Suppressor macrophage (primary cell): ENCODE data around the gene SSH2.
"Not testable (repeated sequence)": the region's sequence is repeated elsewhere in the genome, so short reads cannot be mapped to it uniquely, and the experiment has no call there.

Experiments used
- DNase-seq, 4 experiments: peaks; one replicate each; pipeline ENCODE4 v3.0.0-alpha.2; 2020 to 2022

Gene SSH2

GRCh38 chr17:29930409-29931010 lies 482 bp upstream of the SSH2 start:
- peak in 2 of 4 experiments; percentile 21 to 39 for DNase-seq

DNA sequence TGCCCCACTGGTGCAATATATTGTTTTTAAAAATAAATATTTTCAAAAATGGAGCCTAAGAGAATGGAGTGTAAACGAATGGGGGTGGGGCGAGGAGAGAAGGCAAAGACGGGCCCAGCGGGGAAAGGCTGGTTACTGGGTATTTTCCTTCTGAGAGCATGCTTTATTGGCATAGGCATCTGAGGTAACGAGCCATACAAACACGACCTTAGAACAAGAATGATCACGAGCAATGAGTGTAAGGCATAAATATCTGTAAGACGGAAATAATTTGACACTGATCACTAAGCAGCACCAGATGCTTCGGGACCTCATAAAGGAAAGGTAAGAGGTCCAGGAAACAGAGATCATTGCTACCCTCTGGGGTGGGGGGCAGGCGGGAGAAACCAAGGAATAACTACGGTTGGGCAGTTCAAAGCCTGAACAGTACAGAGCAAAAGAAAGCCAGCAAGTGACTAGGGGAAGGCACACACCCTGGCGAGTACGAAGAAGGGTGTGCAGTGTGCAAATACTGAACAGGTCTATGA lies 959 bp downstream of the SSH2 start:
- peak; percentile 11 to 34 (median 32) for DNase-seq

DNA sequence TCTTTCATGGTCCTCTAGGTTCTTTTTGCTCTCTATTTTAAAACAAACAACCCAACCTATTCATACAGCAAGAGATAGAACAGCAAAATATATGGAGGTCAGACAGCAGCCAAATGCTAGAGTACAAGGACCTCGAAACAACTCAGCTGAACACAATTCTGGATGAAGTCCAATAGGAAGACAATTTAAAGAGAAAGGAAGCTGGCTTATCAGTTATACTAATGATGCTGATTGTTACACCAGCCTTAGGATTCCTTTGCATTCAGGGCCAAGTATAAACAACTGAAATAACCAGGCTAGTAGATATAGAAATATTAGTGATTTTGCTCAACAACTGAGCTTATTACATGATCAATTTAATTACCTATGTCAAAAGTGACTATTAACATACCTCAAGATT lies 2.5 kb downstream of the SSH2 start:
- DNase-seq = no peak

DNA sequence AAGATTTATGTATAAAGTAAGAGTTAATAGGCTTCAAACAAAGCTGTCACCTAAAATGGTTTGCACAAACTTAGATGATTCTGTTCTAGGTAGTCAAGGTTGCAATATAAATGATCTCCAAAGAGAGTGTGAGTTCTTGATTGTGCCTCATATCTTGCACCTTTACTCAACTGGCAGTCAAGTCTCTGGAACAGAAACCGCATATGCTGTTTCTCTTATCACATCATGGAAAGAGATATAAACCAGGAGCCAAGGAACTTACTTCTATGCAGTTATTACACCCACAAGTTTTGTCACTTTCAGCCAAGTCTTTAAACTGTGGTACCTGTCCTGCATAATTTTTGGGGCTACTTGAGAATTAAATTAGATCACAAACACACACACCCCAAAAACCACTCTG lies 5.2 kb downstream of the SSH2 start:
- no peak for DNase-seq

- peak; percentile 9 to 60 (median 26) for DNase-seq
Measured at GRCh38 chr17:29918922-29919856, 10.8 kb downstream of the SSH2 start.

- DNase-seq = no peak
Measured at GRCh38 chr17:29918016-29918415, 12.0 kb downstream of the SSH2 start.

GRCh38 chr17:29914819-29915537 lies 15.1 kb downstream of the SSH2 start:
- DNase-seq = no peak

GRCh38 chr17:29911641-29912177 lies 18.3 kb downstream of the SSH2 start:
- DNase-seq = no peak

- no peak for DNase-seq
Measured at GRCh38 chr17:29909236-29910003, 20.6 kb downstream of the SSH2 start.

GRCh38 chr17:29906969-29907368 lies 23.1 kb downstream of the SSH2 start:
- no peak for DNase-seq

DNA sequence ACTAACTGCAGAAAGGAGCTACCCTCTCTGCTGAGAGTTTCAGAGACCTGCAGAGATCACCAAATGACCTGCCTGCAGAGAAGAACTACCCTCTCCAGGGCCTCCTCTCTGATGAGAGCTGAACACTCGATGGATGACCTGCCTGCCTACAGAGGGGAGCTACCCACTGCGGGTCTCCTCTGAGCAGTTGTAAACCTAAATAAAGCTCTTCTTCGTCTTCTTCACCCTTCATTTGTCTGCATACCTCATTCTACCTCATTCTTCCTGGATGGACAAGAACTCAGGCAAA lies 24.2 kb downstream of the SSH2 start:
- DNase-seq = no peak

GRCh38 chr17:29905086-29905878 lies 24.7 kb downstream of the SSH2 start:
- no peak for DNase-seq

GRCh38 chr17:29903471-29903870 lies 26.6 kb downstream of the SSH2 start:
- DNase-seq = no peak

- not testable (repeated sequence) for DNase-seq
Measured at GRCh38 chr17:29897136-29897535, 32.9 kb downstream of the SSH2 start.

DNA sequence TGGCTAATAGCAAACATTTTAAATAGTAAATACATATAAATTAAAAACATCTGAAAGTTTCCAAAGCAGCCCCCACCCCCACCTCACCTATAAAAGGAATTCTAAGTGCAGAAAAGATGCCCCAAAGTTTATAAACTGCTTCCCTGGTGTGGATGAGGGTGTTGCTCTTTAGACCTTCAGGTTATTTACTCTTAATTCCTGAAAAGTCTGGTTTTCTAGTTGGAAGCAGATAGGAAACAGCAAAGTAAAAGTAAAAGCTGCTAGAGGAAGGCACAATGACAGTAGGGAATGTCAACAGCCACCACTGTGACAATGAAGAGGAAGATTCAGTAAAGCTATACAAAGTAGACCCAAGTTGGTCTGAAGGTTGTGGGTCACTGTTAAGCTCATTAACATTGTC lies 37.8 kb downstream of the SSH2 start:
- DNase-seq = no peak

DNA sequence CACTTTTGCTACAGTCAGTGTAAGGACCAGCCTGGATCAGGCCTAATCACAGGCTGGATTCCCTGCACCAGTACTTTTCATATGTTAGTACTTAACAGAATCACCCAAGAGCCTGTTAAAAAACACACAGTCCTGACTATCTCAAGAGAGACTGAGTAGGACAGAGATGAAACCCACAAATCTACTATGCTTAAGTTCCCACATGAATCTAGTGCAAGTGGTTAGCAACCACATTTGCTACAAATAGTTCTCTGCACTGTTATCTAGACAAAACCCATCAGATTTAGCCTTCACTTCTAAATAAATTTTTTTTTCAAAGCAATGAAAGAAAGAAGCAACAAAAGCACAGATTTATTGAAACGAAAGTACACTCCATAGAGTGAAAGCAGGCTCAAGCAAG lies 38.9 kb downstream of the SSH2 start:
- no peak for DNase-seq

DNA sequence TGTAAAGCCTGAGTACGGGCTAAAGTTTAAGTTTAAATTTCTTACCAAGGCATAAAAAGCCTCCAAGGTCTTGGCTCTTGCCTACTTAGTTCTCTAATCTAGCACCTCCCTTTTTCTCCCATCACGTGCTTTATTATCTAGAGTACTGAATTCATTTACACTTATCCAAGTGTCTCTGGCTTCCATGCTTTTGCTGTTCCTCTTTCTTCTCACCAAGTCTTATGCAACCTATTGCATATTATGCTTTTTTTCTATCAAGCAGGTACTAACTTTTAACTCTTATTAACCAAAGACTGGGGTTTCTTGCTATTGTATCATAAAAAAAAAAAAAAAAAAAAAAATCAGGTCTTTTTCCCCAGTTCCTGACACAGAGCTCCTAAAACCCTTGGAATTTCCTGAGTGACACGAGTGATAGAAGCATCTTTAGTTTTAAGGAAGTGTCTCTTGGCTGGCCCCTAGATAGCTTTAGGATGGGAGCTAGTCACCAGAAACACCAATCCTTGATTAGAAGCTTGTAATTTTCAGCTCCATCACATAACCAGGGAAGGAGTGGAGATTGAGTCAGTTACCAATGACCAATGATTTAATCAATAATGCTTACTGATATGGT lies 44.9 kb downstream of the SSH2 start:
- peak; percentile 41 to 86 (median 64) for DNase-seq

- DNase-seq = peak in 2 of 4 experiments; percentile 17
Measured at GRCh38 chr17:29883497-29883896, 46.5 kb downstream of the SSH2 start.

GRCh38 chr17:29881256-29881655 lies 48.8 kb downstream of the SSH2 start:
- DNase-seq = no peak

- DNase-seq = no peak
Measured at GRCh38 chr17:29880031-29880430, 50.0 kb downstream of the SSH2 start.
